PFSK-1 (cell line): ENCODE data around the gene TIAM2.

Experiments
- POLR2AphosphoS5 ChIP-seq: IDR thresholded peaks from 2 replicates; pipeline ENCODE4 v1.6.1; 2012; ENCODE audit warnings: low read depth, mild to moderate bottlenecking, control low read depth, low read length, moderate library complexity
- TAF1 ChIP-seq: IDR thresholded peaks from 2 replicates; pipeline ENCODE4 v1.6.1; 2012; ENCODE audit warnings: low read length, control low read depth, borderline replicate concordance; ENCODE audit not compliant: insufficient read depth

- TF ChIP-seq POLR2AphosphoS5 (no peak), TAF1 (no peak)
These were observed 265.6 kb downstream of the TIAM2 start for GRCh38 chr6:155260686-155261085.
